ENCODE data around the gene VEPH1. TPM values are rescaled to one million over a fixed set of nuclear protein-coding genes. Genes with fewer than 3 reads are reported as not detected.
A peak's percentile ranks its signal among the peaks of the same experiment; 100 is the strongest.

The VEPH1 gene
- total RNA-seq, 1 donor from 2014 or later = 0.16 TPM

- TF ChIP-seq CTCF (IDR thresholded peaks at IDR 0.05; ENCODE audit: borderline replicate concordance) = no peak
- Histone ChIP-seq H3K4me3 (no peak overlapping the region), H3K27ac (replicated peaks) (no peak overlapping the region), H3K9me3 (replicated peaks) (no peaks in the 10 kb centered on the region), H3K27me3 (ENCODE audit: low read depth) (no peaks in the 10 kb centered on the region), H3K36me3 (no peaks in the 10 kb centered on the region), H3K4me1 (no peaks in the 10 kb centered on the region)
- intact Hi-C loops (cut with micrococcal nuclease) = no loop called here
- no peak for DNase-seq
Observed at GRCh38 chr3:157313186-157313585, 190.0 kb downstream of the VEPH1 start.

DNA sequence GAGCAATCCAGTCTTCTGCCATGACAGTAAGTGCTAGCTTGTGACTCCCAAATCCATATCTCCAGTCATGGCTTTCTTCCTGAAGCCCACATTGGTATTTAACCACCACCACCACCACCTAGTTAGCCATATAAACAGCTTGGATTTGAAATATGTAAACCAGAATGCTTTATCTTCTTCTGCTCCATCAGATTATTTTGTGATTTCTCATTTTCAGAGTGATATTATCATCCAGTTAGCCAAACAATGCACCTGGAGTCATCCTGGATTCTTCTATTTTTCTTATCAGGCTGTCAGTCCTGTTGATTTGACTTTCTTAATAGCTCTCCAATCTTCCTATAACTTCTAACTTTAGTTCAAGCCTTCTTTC, 190.9 kb downstream of the VEPH1 start:
- H3K36me3 ChIP-seq = no peaks in the 10 kb centered on the region
- intact Hi-C loops (cut with micrococcal nuclease) = no loop called here
- peak overlapping the region; percentile 16 for H3K27ac ChIP-seq (replicated peaks)
- TF ChIP-seq CTCF (IDR thresholded peaks at IDR 0.05; ENCODE audit: borderline replicate concordance) = no peak
- no peaks in the 10 kb centered on the region for H3K9me3 ChIP-seq (replicated peaks)
- no peaks in the 10 kb centered on the region for H3K4me1 ChIP-seq
- DNase-seq = no peak
- no peak overlapping the region for H3K4me3 ChIP-seq
- no peaks in the 10 kb centered on the region for H3K27me3 ChIP-seq (ENCODE audit: low read depth)

DNA sequence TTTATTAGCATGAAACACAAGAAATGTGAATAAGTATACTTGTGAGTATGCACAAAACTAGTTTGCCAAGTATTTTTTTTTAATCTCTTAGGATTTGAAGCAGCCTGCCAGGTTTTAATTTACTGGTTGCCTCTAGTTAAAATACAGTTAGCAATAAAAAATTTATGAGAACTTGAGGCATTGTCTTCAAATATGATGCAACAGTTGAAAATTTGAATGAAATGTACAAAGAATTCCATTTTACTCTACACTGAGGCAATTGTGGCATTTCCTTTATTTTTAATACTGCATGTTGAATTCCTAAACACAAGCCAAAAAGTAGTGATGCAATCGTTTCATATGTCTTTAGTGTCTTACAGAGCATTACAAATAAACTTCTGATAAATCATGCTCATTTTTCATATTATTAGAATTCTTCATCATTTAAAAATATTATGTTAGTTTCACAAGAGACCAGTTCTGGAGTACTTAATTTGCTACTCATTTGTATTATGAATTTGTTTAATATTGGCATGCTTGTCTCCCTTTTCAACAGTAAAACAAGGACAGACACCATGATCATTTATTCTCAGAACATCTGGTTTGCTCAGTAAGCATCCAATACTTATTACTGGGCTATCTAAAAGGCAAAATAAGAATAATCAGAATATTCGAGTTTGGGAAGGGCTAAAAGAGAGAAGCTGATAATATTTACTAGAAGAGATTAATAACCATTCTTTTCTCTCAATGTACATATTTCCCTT, 191.4 kb downstream of the VEPH1 start:
- intact Hi-C loops (cut with micrococcal nuclease) = no loop called here

DNA sequence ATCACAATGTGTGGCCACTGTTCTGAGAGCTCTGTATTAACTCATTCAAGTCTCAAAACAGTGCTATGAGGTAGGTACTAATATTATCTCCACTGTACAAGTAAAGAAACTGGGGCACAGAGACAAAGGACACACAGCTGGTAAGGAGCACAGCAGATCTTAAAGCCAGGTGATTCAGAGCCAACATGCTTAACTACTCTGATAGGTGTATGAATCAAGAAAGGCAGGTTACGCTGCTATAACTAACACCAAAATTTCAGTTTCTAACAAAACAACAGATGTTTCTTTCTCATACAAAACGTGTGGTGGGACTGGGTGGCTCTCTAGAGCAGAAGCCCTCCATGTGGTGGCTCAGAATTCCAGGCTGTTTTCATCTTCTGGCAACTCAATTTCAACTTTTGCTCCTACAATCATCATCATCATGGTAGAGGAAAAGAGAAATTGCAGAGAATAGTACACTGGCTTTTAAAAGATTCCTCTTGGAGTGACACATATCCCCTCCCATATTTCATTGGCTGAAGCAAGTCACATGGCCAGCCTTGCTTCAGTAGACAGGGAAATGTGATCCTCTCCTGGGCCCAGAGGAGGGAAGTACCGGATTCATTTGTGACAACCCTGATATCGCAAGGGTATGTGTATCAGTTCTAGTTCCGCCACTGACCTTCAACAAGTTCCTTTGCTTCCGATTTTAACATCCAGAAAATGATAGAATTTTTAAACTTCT, 192.7 kb downstream of the VEPH1 start:
- intact Hi-C loops (cut with micrococcal nuclease) = no loop called here
- no peak for TF ChIP-seq CTCF (IDR thresholded peaks at IDR 0.05; ENCODE audit: borderline replicate concordance)
- Histone ChIP-seq H3K4me1 (no peaks in the 10 kb centered on the region), H3K4me3 (no peak overlapping the region), H3K27me3 (ENCODE audit: low read depth) (no peaks in the 10 kb centered on the region), H3K27ac (replicated peaks) (no peak overlapping the region), H3K9me3 (replicated peaks) (no peaks in the 10 kb centered on the region), H3K36me3 (no peaks in the 10 kb centered on the region)
- no peak for DNase-seq

More for the DNA sequence above, 191.4 kb downstream of the VEPH1 start:
- no peak for TF ChIP-seq CTCF (IDR thresholded peaks at IDR 0.05; ENCODE audit: borderline replicate concordance)
- H3K27ac ChIP-seq (replicated peaks) = peak overlapping the region; percentile 16
- no peaks in the 10 kb centered on the region for H3K36me3 ChIP-seq
- H3K4me1 ChIP-seq = no peaks in the 10 kb centered on the region
- no peak overlapping the region for H3K4me3 ChIP-seq
- DNase-seq = no peak
- no peaks in the 10 kb centered on the region for H3K9me3 ChIP-seq (replicated peaks)
- no peaks in the 10 kb centered on the region for H3K27me3 ChIP-seq (ENCODE audit: low read depth)

GRCh38 chr3:157306502-157306901, 196.7 kb downstream of the VEPH1 start:
- no peak overlapping the region for H3K27ac ChIP-seq (replicated peaks)
- no peak overlapping the region for H3K4me3 ChIP-seq
- H3K27me3 ChIP-seq (ENCODE audit: low read depth) = no peaks in the 10 kb centered on the region
- no peaks in the 10 kb centered on the region for H3K36me3 ChIP-seq
- no peak for DNase-seq
- intact Hi-C loops (cut with micrococcal nuclease) = no loop called here
- no peaks in the 10 kb centered on the region for H3K9me3 ChIP-seq (replicated peaks)
- no peaks in the 10 kb centered on the region for H3K4me1 ChIP-seq
- no peak for TF ChIP-seq CTCF (IDR thresholded peaks at IDR 0.05; ENCODE audit: borderline replicate concordance)
